Stimulated activated CD8-positive, alpha-beta memory T cell treated with anti-CD3 and anti-CD28 coated beads, Interleukin-15, amount 100 ng/mL, for 1 hour (primary cell): Measurements from ENCODE around the gene CCL15.
"Not testable (repeated sequence)": the region's sequence is repeated elsewhere in the genome, so short reads cannot be mapped to it uniquely, and the experiment has no call there.

Experiments
- DNase-seq: peaks from one replicate; pipeline ENCODE4 v3.0.0-alpha.2; 2020; ENCODE audit warnings: low read depth

The CCL15 gene

GRCh38 chr17:36001110-36001771 lies at the start of gene CCL15:
Gene CCL15, minus strand, starts transcription at chr17:36001553. Its CDS starts 61 bp downstream, at chr17:36001492.
- no peak for DNase-seq

- no peak for DNase-seq
Measured at GRCh38 chr17:36049643-36050042, 48.3 kb upstream of the CCL15 start.

- DNase-seq = no peak
Measured at GRCh38 chr17:36048066-36048465, 46.7 kb upstream of the CCL15 start.

GRCh38 chr17:36036235-36036634 lies 34.9 kb upstream of the CCL15 start:
- DNase-seq = no peak

- no peak for DNase-seq
Measured at GRCh38 chr17:36034127-36034526, 32.8 kb upstream of the CCL15 start.

GRCh38 chr17:36030956-36031355 lies 29.6 kb upstream of the CCL15 start:
- no peak for DNase-seq

- DNase-seq = no peak
Measured at GRCh38 chr17:36027761-36028160, 26.4 kb upstream of the CCL15 start.

GRCh38 chr17:36024106-36024869 lies 22.9 kb upstream of the CCL15 start:
- no peak for DNase-seq

GRCh38 chr17:36019423-36019822 lies 18.1 kb upstream of the CCL15 start:
- no peak for DNase-seq

- no peak for DNase-seq
Measured at GRCh38 chr17:36017799-36018198, 16.4 kb upstream of the CCL15 start, which contains the start of gene CCL23. Gene CCL23, minus strand, starts transcription at chr17:36017972. Its CDS starts 75 bp downstream, at chr17:36017897.

GRCh38 chr17:36016555-36016954 lies 15.2 kb upstream of the CCL15 start:
- DNase-seq = no peak

GRCh38 chr17:36015895-36016294 lies 14.5 kb upstream of the CCL15 start:
- not testable (repeated sequence) for DNase-seq

GRCh38 chr17:36014946-36015345 lies 13.6 kb upstream of the CCL15 start:
- DNase-seq = no peak

GRCh38 chr17:36011201-36011600 lies 9.8 kb upstream of the CCL15 start:
- no peak for DNase-seq

GRCh38 chr17:36008998-36009665 lies 7.8 kb upstream of the CCL15 start:
- DNase-seq = no peak

GRCh38 chr17:36004594-36005108 lies 3.3 kb upstream of the CCL15 start:
- DNase-seq = no peak

GRCh38 chr17:36002631-36003030 lies 1.3 kb upstream of the CCL15 start:
- DNase-seq = no peak

- no peak for DNase-seq
Measured at GRCh38 chr17:36001862-36002603, 680 bp upstream of the CCL15 start.

GRCh38 chr17:36000732-36001109 lies 632 bp downstream of the CCL15 start:
- DNase-seq = no peak

GRCh38 chr17:35998756-35999155 lies 2.6 kb downstream of the CCL15 start:
- no peak for DNase-seq

GRCh38 chr17:35998018-35998545 lies 3.3 kb downstream of the CCL15 start:
- no peak for DNase-seq

GRCh38 chr17:35995346-35995745 lies 6.0 kb downstream of the CCL15 start:
- DNase-seq = not testable (repeated sequence)
